Ramos (cell line): Measurements from ENCODE around the gene BACE1.
"Not testable (repeated sequence)": the region's sequence is repeated elsewhere in the genome, so short reads cannot be mapped to it uniquely, and the experiment has no call there.

ENCODE experiments used
- in situ Hi-C: fragments of 300-500 bp; cut with MboI; formaldehyde crosslinking; loops from one replicate; pipeline ENCODE4 v1.14.3; 2022; ENCODE audit warnings: low sequenced_read_pairs; ENCODE audit not compliant: unreplicated experiment

The BACE1 gene

GRCh38 chr11:117281159-117281558 is 34.9 kb downstream of the BACE1 start:
- in situ Hi-C loops: no loop called here

- in situ Hi-C loops: no loop called here
These were observed 36.2 kb downstream of the BACE1 start for GRCh38 chr11:117279711-117280376.

- in situ Hi-C loops: no loop called here
These were observed 37.7 kb downstream of the BACE1 start for GRCh38 chr11:117278347-117278746.

GRCh38 chr11:117273550-117274289 is 42.3 kb downstream of the BACE1 start:
- in situ Hi-C loops: no loop called here

DNA sequence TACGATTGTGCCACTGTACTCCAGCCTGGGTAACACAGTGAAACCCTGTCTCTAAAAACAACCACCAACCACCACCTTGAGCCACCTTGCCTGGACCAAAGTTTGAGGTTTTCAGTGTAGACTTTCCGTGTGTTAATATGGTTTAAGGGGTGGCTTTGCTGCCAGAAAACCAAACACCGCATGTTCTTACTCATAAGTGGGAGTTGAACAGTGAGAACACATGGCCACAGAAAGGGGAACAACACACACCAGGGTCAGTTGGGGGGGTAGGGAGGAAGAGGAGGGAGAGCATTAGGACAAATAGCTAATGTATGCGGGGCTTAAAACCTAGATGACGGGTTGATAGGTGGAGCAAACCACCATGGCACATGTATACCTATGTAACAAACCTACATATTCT is 43.9 kb downstream of the BACE1 start:
- in situ Hi-C loops: not testable (repeated sequence)

- in situ Hi-C loops: no loop called here
These were observed 44.8 kb downstream of the BACE1 start for GRCh38 chr11:117271208-117271607.

GRCh38 chr11:117269856-117270255 is 46.2 kb downstream of the BACE1 start:
- in situ Hi-C loops: no loop called here

DNA sequence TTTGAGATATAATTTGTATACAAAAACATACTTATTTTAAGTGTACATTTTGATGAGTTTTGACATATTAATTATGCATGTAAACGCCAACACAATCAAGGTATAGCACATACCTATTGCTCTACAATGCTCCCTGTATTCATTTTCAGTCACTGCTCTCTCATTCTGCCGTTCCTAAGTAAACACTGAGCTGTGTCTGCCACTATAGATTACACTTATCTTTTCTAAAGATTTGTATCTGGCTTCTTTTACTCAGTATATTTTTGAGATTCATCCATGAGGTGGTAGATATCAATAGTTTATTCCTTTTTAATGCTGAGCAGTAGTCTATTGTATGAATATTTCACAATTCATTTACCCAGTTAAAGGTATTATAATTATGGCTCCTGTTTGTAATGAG is 50.3 kb downstream of the BACE1 start:
- in situ Hi-C loops: no loop called here

- in situ Hi-C loops: not testable (repeated sequence)
These were observed 51.3 kb downstream of the BACE1 start for GRCh38 chr11:117264624-117265323.

DNA sequence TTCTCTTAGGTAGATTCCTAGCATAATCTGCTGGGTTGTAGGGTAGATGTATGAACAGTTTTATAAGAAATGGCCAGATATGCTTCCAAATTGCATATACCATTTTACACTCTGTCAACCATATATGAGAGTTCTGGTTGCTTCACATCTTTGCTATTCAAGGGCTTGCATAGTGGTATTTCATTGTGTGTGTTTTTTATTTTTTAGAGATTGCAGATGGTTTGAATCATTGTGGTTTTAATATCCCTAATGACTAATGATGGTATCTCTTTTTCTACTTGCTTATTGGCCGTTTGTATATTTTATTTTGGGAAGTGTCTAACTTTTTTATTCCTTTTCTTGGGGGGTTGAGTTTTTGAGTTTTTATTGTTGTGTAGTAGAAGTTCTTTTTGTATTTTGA is 56.6 kb downstream of the BACE1 start:
- in situ Hi-C loops: no loop called here

DNA sequence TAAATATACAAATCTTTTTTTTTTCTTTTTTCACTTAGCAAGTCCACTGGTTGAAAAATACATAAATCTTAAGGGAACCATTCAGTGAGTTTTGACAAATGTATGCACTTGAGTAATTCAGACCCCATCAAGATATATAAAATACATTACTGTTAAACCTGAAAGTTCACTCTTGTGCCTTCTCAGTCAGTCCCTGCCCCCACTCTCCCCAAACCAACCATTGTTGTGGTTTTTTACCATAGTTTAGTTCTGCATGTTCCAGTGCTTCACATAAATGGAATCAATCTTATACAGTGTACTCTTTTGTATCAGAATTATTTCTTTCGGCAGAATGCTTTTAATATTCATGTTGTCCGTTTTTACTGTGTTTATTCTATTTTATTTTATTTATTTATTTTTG is 57.5 kb downstream of the BACE1 start:
- in situ Hi-C loops: no loop called here

GRCh38 chr11:117256573-117256972 is 59.5 kb downstream of the BACE1 start:
- in situ Hi-C loops: no loop called here

DNA sequence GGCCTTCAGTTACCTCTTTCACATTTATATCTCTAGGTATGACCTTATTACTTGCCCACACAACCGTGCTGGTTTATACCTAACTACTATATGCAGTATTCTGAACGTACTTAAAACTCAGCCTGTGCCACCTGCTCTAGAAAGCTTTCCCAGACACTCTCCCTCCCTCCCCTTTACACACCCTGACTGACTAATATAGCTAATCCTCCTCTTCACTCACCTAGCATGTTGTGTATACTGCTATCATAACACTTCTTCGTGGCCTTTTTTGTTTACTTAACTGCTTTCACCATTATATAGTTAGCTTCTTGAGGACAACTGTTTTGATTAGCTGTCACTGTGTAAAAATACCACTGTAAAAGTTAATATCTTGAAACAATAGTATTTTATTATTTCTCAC is 60.1 kb downstream of the BACE1 start:
- in situ Hi-C loops: no loop called here

- in situ Hi-C loops: no loop called here
These were observed 64.5 kb downstream of the BACE1 start for GRCh38 chr11:117251506-117251905.

DNA sequence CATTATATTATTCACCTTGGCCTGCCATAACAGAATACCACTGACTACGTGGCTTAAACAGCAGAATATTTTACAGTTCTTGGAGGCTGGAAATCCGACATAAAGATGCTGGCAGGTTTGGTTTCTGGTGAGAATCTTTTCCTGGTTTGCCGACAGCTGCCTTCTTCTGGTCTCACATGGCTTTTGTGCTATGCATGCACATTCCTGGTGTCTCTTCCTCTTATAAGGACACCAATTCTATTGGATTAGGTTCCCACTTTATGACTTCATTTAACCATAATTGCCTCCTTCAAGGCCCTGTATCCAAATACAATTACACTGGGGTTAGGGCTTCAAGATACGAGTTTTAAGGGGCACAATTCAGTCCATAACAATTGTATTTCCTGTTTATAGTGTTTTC is 66.5 kb downstream of the BACE1 start:
- in situ Hi-C loops: no loop called here

DNA sequence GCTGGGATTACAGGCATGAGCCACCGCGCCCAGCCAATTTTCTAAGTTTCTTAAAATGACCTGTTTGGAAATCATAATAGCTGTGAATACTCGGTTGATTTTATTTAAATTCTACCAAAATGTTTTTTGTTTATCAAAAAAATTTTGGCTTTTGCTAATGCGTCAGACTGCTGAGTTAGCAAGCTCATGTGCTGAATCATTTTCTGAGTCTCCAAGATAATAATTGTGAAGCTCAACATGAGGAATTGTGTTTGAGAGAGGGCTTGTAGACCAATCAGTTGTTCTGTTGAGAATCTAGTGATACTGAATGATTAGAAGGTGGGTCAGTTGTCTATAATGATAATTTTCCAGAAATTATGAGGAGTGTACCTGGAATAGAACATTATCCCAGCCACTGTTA is 67.7 kb downstream of the BACE1 start:
- in situ Hi-C loops: no loop called here

GRCh38 chr11:117239295-117239694 is 76.8 kb downstream of the BACE1 start:
- in situ Hi-C loops: no loop called here

- in situ Hi-C loops: no loop called here
These were observed 77.8 kb downstream of the BACE1 start for GRCh38 chr11:117238221-117238620.
